SK-N-SH (cell line): ENCODE results near the gene CFAP99.

Experiments used
- CHD2 ChIP-seq: fragments of 150-350 bp; IDR thresholded peaks from 2 replicates; pipeline ENCODE4 v1.6.1; 2018; ENCODE audit warnings: low read length; ENCODE audit not compliant: partially characterized antibody
- CTCF ChIP-seq: fragments of 200-600 bp; sonication (generic); IDR thresholded peaks from 2 replicates; pipeline ENCODE4 v1.6.1; 2017; ENCODE audit warnings: antibody characterized with exemption, mild to moderate bottlenecking, moderate library complexity
- ELF1 ChIP-seq: IDR thresholded peaks from 2 replicates; pipeline ENCODE4 v1.4.0; 2012
- EZH2phosphoT487 ChIP-seq: fragments of 200-600 bp; sonication (generic); IDR thresholded peaks from 2 replicates; pipeline ENCODE4 v1.6.1; 2017; ENCODE audit warnings: low read depth, mixed run types, mild to moderate bottlenecking, antibody characterized with exemption, moderate library complexity, borderline replicate concordance
- FOXJ3 ChIP-seq: sonication (generic); formaldehyde crosslinking; IDR thresholded peaks from 2 replicates; pipeline ENCODE4 v1.5.1; 2020; ENCODE audit warnings: mild to moderate bottlenecking, missing genetic modification reagents
- FOXM1 ChIP-seq: IDR thresholded peaks from 2 replicates; pipeline ENCODE4 v1.4.0; 2012; ENCODE audit warnings: low read depth, mild to moderate bottlenecking
- JUND ChIP-seq: IDR thresholded peaks from 2 replicates; pipeline ENCODE4 v1.4.0; 2012
- MAX ChIP-seq: IDR thresholded peaks from 2 replicates; pipeline ENCODE4 v1.4.0; 2012; ENCODE audit warnings: low read depth
- RAD21 ChIP-seq: IDR thresholded peaks from 2 replicates; pipeline ENCODE4 v1.6.1; 2012; ENCODE audit warnings: mild to moderate bottlenecking, low read length
- RFX5 ChIP-seq: IDR thresholded peaks from 2 replicates; pipeline ENCODE4 v1.6.1; 2012; ENCODE audit warnings: mild to moderate bottlenecking, improper control_type of control experiment, low read length
- SMC3 ChIP-seq: IDR thresholded peaks from 2 replicates; pipeline ENCODE4 v1.6.1; 2012; ENCODE audit warnings: low read depth, low read length, improper control_type of control experiment
- TEAD4 ChIP-seq: IDR thresholded peaks from 2 replicates; pipeline ENCODE4 v1.4.0; 2012; ENCODE audit warnings: mild to moderate bottlenecking, borderline replicate concordance; ENCODE audit not compliant: insufficient read depth
- TF ChIP-seq, protein P1 (sequence below): IDR thresholded peaks from 2 replicates; pipeline ENCODE4 v1.6.1; 2012; ENCODE audit warnings: mild to moderate bottlenecking, low read depth, low read length, moderate library complexity

GRCh38 chr4:2450394-2451035, 31.8 kb downstream of the CFAP99 start:
- TF ChIP-seq CTCF (no peak), RAD21 (no peak), TEAD4 (no peak), MAX (no peak), FOXJ3 (CRISPR knock-in tag) (no peak), EZH2phosphoT487 (no peak), RFX5 (no peak), ELF1 (no peak), FOXM1 (no peak), JUND (no peak), CHD2 (no peak), SMC3 (no peak)
- TF ChIP-seq, protein P1, sequence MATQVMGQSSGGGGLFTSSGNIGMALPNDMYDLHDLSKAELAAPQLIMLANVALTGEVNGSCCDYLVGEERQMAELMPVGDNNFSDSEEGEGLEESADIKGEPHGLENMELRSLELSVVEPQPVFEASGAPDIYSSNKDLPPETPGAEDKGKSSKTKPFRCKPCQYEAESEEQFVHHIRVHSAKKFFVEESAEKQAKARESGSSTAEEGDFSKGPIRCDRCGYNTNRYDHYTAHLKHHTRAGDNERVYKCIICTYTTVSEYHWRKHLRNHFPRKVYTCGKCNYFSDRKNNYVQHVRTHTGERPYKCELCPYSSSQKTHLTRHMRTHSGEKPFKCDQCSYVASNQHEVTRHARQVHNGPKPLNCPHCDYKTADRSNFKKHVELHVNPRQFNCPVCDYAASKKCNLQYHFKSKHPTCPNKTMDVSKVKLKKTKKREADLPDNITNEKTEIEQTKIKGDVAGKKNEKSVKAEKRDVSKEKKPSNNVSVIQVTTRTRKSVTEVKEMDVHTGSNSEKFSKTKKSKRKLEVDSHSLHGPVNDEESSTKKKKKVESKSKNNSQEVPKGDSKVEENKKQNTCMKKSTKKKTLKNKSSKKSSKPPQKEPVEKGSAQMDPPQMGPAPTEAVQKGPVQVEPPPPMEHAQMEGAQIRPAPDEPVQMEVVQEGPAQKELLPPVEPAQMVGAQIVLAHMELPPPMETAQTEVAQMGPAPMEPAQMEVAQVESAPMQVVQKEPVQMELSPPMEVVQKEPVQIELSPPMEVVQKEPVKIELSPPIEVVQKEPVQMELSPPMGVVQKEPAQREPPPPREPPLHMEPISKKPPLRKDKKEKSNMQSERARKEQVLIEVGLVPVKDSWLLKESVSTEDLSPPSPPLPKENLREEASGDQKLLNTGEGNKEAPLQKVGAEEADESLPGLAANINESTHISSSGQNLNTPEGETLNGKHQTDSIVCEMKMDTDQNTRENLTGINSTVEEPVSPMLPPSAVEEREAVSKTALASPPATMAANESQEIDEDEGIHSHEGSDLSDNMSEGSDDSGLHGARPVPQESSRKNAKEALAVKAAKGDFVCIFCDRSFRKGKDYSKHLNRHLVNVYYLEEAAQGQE: no peak
